ENCODE measurements around the gene CCDC60.
A peak's percentile ranks its signal among the peaks of the same experiment; 100 is the strongest.

CCDC60 gene

DNA sequence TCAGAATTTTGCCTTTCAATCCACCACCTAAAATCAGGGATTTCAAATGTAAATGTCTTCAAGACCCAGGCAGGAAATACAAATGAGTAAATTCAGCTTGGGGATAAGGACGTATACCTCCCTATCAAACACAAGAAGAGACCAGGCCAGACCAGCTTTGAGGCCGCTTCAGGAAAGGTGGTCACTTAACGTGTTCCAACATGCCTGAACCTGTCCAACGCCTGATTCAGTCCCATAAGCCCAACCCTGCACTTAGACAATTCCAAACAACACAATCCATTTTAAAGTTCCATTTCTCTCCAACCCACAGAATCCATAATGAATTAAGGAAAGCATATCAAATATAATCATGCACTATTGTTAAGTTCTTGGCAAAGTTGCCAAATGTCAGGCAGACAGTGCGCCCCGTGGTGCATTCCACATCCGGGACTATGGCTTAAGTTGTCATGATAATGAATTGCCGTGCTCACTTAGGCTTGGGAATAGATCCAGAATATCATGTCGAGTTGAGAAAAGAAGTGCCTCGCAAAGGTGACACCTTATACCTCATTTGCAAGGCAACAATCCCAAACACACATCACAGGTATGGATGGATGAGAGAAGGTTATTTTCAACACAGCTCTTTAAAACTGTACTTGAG, 35.5 kb downstream of the CCDC60 start:
- no peaks in the 10 kb centered on the region for H3K36me3 ChIP-seq (ENCODE audit: low read depth)
- H3K27me3 ChIP-seq (ENCODE audit: insufficient read depth, poor library complexity, severe bottlenecking) = no peaks in the 10 kb centered on the region
- TF ChIP-seq, protein P1, sequence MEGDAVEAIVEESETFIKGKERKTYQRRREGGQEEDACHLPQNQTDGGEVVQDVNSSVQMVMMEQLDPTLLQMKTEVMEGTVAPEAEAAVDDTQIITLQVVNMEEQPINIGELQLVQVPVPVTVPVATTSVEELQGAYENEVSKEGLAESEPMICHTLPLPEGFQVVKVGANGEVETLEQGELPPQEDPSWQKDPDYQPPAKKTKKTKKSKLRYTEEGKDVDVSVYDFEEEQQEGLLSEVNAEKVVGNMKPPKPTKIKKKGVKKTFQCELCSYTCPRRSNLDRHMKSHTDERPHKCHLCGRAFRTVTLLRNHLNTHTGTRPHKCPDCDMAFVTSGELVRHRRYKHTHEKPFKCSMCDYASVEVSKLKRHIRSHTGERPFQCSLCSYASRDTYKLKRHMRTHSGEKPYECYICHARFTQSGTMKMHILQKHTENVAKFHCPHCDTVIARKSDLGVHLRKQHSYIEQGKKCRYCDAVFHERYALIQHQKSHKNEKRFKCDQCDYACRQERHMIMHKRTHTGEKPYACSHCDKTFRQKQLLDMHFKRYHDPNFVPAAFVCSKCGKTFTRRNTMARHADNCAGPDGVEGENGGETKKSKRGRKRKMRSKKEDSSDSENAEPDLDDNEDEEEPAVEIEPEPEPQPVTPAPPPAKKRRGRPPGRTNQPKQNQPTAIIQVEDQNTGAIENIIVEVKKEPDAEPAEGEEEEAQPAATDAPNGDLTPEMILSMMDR (IDR thresholded peaks at IDR 0.05; ENCODE audit: poor library complexity, severe bottlenecking) = no peak
- 0 out of 3 replicates have a peak, but pooled peaks have one; percentile 35 for ATAC-seq (ENCODE audit: low read depth)
- no peaks in the 10 kb centered on the region for H3K9me3 ChIP-seq (ENCODE audit: severe bottlenecking)
- no peaks in the 10 kb centered on the region for H3K4me1 ChIP-seq (ENCODE audit: insufficient read depth, poor library complexity, severe bottlenecking)
- DNase-seq (ENCODE audit: low spot score) = no peak
- no peak overlapping the region for H3K4me3 ChIP-seq (ENCODE audit: severe bottlenecking)
- no peak overlapping the region for H3K27ac ChIP-seq (ENCODE audit: poor library complexity, severe bottlenecking)

GRCh38 chr12:119372540-119372939, 38.0 kb downstream of the CCDC60 start:
- no peak for DNase-seq (ENCODE audit: low spot score)

DNA sequence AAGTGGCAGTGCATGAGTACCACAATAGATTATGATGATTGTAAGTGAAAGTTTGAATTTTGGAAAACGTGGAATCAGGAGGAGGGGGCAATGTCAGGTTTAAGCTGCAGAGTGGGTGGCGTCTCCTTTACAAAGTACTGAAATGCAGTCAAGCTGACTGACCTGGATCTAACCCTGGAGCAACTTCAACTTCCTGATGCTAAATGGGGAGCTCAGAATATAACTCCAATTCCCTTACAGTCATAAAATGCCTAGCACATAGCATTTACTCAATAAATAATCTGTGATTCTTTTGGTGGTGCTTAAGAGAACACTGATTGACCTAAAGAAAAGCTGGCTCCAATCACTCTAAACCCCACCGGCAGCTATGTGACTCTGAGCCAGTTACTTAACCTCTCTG, 38.5 kb downstream of the CCDC60 start:
- no peaks in the 10 kb centered on the region for H3K27me3 ChIP-seq (ENCODE audit: insufficient read depth, poor library complexity, severe bottlenecking)
- no peak for ATAC-seq (ENCODE audit: low read depth)
- no peaks in the 10 kb centered on the region for H3K4me1 ChIP-seq (ENCODE audit: insufficient read depth, poor library complexity, severe bottlenecking)
- TF ChIP-seq, protein P1 (IDR thresholded peaks at IDR 0.05; ENCODE audit: poor library complexity, severe bottlenecking) = no peak
- no peaks in the 10 kb centered on the region for H3K9me3 ChIP-seq (ENCODE audit: severe bottlenecking)
- no peak overlapping the region for H3K27ac ChIP-seq (ENCODE audit: poor library complexity, severe bottlenecking)
- no peak overlapping the region for H3K4me3 ChIP-seq (ENCODE audit: severe bottlenecking)
- DNase-seq (ENCODE audit: low spot score) = no peak
- no peaks in the 10 kb centered on the region for H3K36me3 ChIP-seq (ENCODE audit: low read depth)

More at GRCh38 chr12:119372540-119372939, 38.0 kb downstream of the CCDC60 start:
- Histone ChIP-seq H3K27me3 (ENCODE audit: insufficient read depth, poor library complexity, severe bottlenecking) (no peaks in the 10 kb centered on the region), H3K9me3 (ENCODE audit: severe bottlenecking) (no peaks in the 10 kb centered on the region), H3K4me1 (ENCODE audit: insufficient read depth, poor library complexity, severe bottlenecking) (no peaks in the 10 kb centered on the region), H3K27ac (ENCODE audit: poor library complexity, severe bottlenecking) (no peak overlapping the region), H3K4me3 (ENCODE audit: severe bottlenecking) (no peak overlapping the region), H3K36me3 (ENCODE audit: low read depth) (no peaks in the 10 kb centered on the region)
- TF ChIP-seq, protein P1 (IDR thresholded peaks at IDR 0.05; ENCODE audit: poor library complexity, severe bottlenecking) = no peak
- no peak for ATAC-seq (ENCODE audit: low read depth)

GRCh38 chr12:119373666-119374065, 39.1 kb downstream of the CCDC60 start:
- no peak for ATAC-seq (ENCODE audit: low read depth)
- H3K27ac ChIP-seq (ENCODE audit: poor library complexity, severe bottlenecking) = no peak overlapping the region

DNA sequence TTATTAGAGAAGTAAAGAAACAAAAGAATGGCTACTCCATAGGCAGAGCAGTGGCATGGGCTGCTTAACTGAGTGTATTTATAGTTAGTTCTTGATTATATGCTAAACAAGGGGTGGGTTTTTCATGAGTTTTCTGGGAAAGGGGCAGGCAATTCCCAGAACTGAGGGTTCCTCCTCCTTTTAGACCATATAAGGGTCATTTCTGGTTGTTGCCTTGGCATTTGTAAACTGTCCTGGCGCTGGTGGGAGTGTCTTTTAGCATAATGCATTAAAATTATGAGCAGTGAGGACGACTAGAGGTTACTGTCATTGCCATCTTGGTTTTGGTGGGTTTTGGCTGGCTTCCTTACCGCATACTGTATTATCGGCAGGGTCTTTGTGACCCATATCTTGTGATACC, 40.1 kb downstream of the CCDC60 start:
- peaks cover 3% of the 10 kb centered on the region for H3K9me3 ChIP-seq (ENCODE audit: severe bottlenecking)
- TF ChIP-seq, protein P1 (IDR thresholded peaks at IDR 0.05; ENCODE audit: poor library complexity, severe bottlenecking) = no peak
- no peak overlapping the region for H3K27ac ChIP-seq (ENCODE audit: poor library complexity, severe bottlenecking)
- H3K36me3 ChIP-seq (ENCODE audit: low read depth) = no peaks in the 10 kb centered on the region
- H3K4me1 ChIP-seq (ENCODE audit: insufficient read depth, poor library complexity, severe bottlenecking) = no peaks in the 10 kb centered on the region
- no peak overlapping the region for H3K4me3 ChIP-seq (ENCODE audit: severe bottlenecking)
- H3K27me3 ChIP-seq (ENCODE audit: insufficient read depth, poor library complexity, severe bottlenecking) = no peaks in the 10 kb centered on the region
- DNase-seq (ENCODE audit: low spot score) = no peak
- ATAC-seq (ENCODE audit: low read depth) = no peak

More at GRCh38 chr12:119373666-119374065, 39.1 kb downstream of the CCDC60 start:
- H3K9me3 ChIP-seq (ENCODE audit: severe bottlenecking) = no peaks in the 10 kb centered on the region
- H3K4me1 ChIP-seq (ENCODE audit: insufficient read depth, poor library complexity, severe bottlenecking) = no peaks in the 10 kb centered on the region
- DNase-seq (ENCODE audit: low spot score) = no peak
- H3K27me3 ChIP-seq (ENCODE audit: insufficient read depth, poor library complexity, severe bottlenecking) = no peaks in the 10 kb centered on the region
- no peaks in the 10 kb centered on the region for H3K36me3 ChIP-seq (ENCODE audit: low read depth)
- TF ChIP-seq, protein P1 (IDR thresholded peaks at IDR 0.05; ENCODE audit: poor library complexity, severe bottlenecking) = no peak
- H3K4me3 ChIP-seq (ENCODE audit: severe bottlenecking) = no peak overlapping the region
